ENCODE results near the gene IL12B.
"Not testable (repeated sequence)": the region's sequence is repeated elsewhere in the genome, so short reads cannot be mapped to it uniquely, and the experiment has no call there.

The IL12B gene

DNA sequence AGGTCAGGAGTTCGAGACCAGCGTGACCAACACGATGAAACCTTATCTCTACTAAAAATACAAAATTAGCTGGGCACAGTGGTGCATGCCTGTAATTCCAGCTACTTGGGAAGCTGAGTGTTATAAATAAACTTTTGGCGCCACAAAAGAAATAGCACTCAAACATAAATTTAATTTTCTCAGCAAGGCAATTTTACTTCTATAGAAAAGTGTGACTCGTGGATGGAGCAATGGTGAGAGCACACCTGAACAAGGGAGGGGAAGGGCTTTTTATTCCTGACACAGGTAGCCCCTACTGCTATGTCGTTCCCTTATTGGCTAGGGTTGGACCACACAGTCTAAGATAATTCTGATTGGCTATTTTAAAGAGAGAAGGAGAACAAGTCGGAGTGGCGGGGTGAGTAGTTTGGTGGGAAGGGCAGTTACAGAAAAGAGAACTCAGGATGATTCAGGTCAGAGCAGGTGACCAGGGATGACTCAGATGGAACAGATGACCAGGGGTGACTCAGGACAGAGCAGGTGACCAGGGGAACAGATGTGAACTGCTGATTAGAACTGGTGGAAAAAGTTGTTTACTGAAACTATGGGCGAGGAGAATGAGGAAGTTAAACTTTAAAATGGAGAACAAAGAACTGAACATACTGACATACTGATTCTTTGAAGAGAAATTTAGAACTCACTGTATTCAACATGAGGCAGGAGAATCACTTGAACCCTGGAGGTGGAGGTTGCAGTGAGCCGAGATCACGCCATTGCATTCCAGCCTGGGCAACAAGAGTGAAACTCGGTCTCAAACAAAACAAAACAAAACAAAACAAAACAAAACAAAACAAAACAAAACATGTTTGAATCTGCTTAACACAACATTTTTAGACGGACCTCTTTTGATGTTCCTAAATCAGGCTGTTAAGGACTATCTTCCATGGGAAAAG lies 28.1 kb downstream of the IL12B start:
- in situ Hi-C loops (cut with MboI; ENCODE audit: low sequenced_read_pairs), result loop anchor here (25.0 kb wide), 1 partner anchor 685 kb away; no protein-coding TSS in a partner anchor

DNA sequence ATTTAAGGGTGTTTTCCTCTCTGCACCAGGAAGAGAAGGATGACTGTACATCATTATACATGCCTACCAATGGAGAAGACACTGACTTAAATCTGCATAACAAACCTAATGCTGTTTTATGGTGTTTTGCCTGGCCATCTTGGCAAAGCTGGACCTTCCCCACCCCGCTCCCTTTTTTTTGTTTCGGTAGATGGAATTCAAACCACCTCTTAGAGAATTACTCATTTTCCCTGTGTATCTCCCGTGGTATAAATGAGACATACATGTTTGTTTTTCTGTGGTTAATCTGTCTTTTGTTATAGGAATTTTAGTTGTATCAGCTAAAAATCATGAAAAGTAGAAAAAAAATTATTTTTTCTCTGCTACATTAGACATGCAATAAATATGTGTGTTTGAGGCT lies 28.8 kb downstream of the IL12B start:
- in situ Hi-C loops (cut with MboI; ENCODE audit: low sequenced_read_pairs), result loop anchor here (25.0 kb wide), 1 partner anchor 686 kb away; no protein-coding TSS in a partner anchor

DNA sequence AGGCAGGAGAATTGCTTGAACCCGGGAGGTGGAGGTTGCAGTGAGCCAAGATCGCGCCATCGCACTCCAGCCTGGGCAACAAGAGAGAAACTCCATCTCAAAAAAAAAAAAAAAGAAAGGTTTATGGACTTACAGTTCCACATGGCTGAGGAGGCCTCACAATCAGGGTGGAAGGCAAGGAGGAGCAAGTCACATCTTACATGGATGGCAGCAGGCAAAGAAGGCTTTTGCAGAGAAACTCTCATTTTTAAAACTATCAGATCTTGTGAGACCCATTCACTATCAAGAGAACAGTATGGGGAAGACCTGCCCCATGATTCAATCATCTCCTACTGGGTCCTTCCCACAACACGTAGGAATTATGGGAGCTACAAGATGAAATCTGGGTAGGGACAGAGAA lies 33.0 kb downstream of the IL12B start:
- in situ Hi-C loops (cut with MboI; ENCODE audit: low sequenced_read_pairs), result not testable (repeated sequence)

DNA sequence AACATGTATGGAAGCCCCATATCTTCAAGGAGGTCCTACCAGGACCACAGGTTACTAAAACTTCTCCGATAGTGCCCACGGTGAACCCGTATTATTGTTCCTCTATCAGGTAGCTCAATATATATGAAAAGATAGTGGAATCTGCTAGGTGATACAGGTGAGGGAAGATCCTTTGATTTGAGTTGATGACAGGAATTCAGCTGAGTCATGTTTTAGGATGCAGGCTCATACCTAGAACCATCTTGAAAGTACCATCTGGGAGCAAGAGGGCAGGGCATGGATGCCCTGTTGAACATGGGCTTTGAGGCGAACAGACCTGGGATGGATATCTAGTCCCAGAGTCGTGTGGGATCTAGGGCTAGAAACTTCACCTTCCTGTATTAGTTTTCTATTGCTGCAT lies 35.4 kb downstream of the IL12B start:
- in situ Hi-C loops (cut with MboI; ENCODE audit: low sequenced_read_pairs), result no loop called here

DNA sequence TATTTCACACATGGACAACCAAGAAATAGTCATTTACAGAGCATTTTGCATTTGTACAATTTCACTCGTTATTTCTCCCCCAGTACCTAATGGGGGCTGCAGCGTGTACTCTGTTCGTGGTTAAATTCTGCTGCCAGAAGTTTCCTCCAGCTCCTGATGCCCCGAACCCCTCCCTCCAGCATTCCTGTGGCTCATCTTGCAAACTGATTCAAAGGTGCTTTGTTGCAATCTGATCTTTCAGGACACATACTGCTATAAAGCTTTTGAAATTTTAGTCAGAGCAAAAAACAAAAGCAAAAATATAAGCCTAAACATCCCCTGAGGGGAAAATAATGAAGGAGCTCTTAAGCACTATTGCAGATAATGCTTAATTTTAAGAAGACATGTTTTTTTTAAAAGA lies 39.5 kb downstream of the IL12B start:
- in situ Hi-C loops (cut with MboI; ENCODE audit: low sequenced_read_pairs), result no loop called here

DNA sequence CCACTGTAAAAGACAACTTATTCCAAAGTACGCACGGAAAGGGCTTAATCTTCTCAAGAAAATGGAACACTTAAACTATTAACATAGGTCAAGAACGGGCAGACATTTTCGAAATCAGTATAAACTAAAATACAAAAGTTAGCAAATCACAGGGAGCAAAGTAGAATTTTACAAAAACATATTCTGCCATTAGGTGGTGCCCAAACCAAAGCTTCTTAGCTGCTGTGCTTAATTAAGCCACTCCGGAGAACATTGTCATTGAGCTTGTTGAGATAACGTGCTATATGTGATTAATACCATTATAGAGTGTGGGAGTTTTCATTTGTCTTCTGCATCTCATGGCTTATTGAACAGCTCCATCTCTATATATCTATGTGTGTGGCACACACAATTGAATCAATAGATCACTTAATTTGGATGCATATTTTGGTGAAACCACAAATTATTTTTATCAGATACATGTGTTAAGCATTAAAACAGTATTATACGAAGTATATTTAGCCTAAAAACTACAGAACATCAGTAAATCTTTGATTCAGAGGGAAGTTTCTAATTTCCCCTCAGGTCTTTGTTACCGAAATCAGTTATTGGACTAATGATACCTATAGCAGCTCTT lies 43.8 kb downstream of the IL12B start:
- in situ Hi-C loops (cut with MboI; ENCODE audit: low sequenced_read_pairs), result no loop called here

DNA sequence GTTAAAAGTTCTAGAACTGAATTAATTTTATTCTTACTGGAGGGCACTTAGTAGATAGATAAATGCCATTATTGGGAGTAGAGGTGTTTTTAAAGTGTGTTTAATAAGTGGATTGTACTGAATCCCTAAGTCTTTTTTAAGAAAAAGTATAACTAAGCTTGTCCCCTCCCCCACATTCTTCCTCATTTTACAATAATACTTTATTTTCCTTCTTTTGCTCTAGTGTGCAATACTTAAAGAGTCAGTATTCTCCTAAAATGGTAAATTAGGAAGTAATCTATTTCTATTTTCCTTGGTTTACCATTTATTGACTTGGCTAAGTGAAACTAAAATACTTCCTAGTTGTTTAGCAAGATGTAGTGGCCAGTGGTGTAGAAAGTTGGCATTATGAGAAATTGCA lies 55.6 kb downstream of the IL12B start:
- in situ Hi-C loops (cut with MboI; ENCODE audit: low sequenced_read_pairs), result no loop called here

DNA sequence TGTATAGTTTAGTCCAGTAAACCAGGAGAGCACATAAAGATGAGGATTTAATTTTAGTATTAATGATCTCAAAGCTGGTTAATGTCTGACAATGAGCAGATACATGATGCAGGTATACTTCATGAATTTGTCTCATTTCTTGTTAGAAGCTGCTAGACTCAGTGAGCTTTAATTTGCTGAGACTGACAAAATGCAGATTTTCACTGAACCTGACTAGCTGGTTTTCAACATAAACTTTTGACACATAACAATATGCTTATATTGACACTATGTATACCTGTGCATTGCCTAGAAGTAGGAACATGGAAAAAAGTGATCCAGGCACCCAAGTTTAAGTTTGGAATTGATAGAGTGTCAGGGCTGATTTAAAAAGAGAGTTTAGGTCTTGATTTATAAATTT lies 56.4 kb downstream of the IL12B start:
- in situ Hi-C loops (cut with MboI; ENCODE audit: low sequenced_read_pairs), result no loop called here

DNA sequence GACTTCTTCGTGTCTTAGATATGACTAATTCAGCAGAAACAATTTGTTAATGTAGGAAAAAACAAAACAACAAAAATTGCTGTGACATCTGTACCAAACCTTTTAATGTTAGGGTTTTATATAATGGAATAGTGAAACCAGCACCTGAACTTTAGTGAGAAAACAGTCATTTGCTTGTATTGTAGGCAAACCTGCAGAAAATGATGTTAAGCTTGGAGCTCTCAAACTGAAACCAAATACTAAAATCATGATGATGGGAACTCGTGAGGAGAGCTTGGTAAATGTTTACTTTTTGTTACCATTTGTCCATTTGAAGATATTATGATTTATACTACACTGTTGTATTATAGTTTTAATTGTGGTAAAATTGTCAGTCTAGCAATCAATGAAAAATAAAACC lies 60.6 kb downstream of the IL12B start:
- in situ Hi-C loops (cut with MboI; ENCODE audit: low sequenced_read_pairs), result no loop called here

DNA sequence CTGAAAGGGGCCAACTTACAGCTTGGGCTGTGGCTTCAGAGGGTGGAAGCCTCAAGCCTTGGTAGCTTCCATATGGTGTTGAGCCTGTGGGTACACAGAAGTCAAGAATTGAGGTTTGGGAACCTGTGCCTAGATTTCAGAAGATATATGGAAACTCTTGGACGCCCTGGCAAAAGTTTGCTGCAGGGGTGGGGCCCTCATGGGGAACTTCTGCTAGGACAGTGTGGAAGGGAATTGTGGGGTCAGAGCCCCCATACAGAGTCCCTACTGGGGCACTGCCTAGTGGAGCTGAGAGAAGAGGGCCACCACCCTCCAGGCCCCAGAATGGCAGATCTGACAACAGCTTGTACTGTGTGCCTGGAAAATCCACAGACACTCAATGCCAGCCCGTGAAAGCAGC lies 63.5 kb downstream of the IL12B start:
- in situ Hi-C loops (cut with MboI; ENCODE audit: low sequenced_read_pairs), result not testable (repeated sequence)

All from HL-60/S4 (cell line).